Upper lobe of left lung (tissue), 4 donors: ENCODE results near the gene DRD3.

Experiments used
- POLR2A ChIP-seq, 4 donors: fragments of 450-650 bp; IDR thresholded peaks; one replicate each; pipeline ENCODE4 v1.5.1; 2016 to 2017; ENCODE audit warnings: antibody characterized with exemption in 4 of 4, mild to moderate bottlenecking in 2 of 4
- POLR2AphosphoS5 ChIP-seq, 2 donors: sonication (generic); formaldehyde crosslinking; IDR thresholded peaks; one replicate each; pipeline ENCODE4 v1.5.1; 2017; ENCODE audit warnings: antibody characterized with exemption in 2 of 2
- TF ChIP-seq, protein P1 (sequence below), 6 experiments: fragments of 450-650 bp in 4 of 6; fragments of 200-600 bp in 2 of 6; sonication (generic) in 2 of 6; IDR thresholded peaks; one replicate each; pipeline ENCODE4 v1.5.1; 2016 to 2019; ENCODE audit warnings: antibody characterized with exemption in 6 of 6

DNA sequence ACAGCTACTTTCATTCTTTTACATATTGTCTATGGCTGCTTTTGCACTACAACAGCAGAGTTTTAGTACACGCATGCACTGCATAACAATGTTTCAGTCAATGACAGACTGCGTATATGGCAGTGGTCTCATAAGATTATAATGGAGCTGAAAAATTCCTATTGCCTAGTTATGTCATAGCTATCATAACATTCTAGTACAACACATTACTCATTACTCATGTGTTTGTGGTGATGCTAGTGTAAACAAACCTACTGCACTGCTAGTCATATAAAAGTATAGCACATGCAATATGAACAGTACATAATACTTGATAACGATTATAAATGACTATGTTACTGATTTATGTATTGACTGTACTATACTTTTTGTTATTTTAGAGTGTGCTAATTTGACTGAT, 74.4 kb downstream of the DRD3 start:
- TF ChIP-seq POLR2AphosphoS5 (IDR thresholded peaks at IDR 0.05) (no peak), POLR2A (IDR thresholded peaks at IDR 0.05) (no peak)
- TF ChIP-seq, protein P1, sequence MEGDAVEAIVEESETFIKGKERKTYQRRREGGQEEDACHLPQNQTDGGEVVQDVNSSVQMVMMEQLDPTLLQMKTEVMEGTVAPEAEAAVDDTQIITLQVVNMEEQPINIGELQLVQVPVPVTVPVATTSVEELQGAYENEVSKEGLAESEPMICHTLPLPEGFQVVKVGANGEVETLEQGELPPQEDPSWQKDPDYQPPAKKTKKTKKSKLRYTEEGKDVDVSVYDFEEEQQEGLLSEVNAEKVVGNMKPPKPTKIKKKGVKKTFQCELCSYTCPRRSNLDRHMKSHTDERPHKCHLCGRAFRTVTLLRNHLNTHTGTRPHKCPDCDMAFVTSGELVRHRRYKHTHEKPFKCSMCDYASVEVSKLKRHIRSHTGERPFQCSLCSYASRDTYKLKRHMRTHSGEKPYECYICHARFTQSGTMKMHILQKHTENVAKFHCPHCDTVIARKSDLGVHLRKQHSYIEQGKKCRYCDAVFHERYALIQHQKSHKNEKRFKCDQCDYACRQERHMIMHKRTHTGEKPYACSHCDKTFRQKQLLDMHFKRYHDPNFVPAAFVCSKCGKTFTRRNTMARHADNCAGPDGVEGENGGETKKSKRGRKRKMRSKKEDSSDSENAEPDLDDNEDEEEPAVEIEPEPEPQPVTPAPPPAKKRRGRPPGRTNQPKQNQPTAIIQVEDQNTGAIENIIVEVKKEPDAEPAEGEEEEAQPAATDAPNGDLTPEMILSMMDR (IDR thresholded peaks at IDR 0.05): no peak
